22Rv1 (cell line): ENCODE results near the gene HEY2.
"Not testable (repeated sequence)": the region's sequence is repeated elsewhere in the genome, so short reads cannot be mapped to it uniquely, and the experiment has no call there.

Experiments used
- H3K27ac ChIP-seq: fragments of 450-650 bp; 2 replicates; pipeline ENCODE4 v1.5.1; 2017
- ZFX ChIP-seq: fragments of 450-650 bp; IDR thresholded peaks from 2 replicates; pipeline ENCODE4 v1.6.1; 2017; ENCODE audit warnings: antibody characterized with exemption, borderline replicate concordance
- TF ChIP-seq, protein P1 (sequence below): fragments of 450-650 bp; IDR thresholded peaks from 2 replicates; pipeline ENCODE4 v1.5.1; 2017; ENCODE audit warnings: mild to moderate bottlenecking

The HEY2 gene

DNA sequence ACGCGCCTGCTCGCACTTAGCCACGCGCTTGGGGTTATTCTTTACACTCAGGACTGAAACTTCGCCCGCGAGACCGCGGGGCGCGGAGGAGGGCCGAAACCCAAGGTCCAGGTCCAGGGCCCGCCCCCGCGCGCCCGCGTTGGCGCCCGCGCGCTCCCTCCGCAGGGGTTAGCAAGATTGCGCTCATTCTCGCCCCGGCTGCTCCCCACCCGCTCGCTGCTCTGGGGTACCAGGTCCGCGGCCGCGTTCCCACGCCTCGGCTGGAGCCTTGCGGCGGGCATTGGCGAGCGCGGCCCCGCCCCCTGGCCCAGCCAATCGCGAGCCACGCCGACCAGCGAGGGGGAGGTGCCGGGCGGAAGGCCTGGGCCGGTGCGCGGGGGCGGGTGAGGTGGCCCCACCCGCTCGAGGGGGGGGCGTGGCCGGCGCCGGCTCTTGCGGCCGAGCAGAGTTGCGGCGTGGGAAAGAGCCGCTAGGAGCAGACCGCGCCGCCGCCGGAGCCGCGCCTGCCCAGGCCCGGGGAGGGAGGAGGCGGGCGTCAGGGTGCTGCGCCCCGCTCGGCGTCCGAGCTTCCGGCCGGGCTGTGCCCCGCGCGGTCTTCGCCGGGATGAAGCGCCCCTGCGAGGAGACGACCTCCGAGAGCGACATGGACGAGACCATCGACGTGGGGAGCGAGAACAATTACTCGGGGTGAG lies at the start of gene HEY2:
HEY2 (plus strand) TSS at position 460 of the 692 bp plus-strand sequence; CDS start at position 605, 145 bp downstream.
- TF ChIP-seq ZFX: no peak
- TF ChIP-seq, protein P1, sequence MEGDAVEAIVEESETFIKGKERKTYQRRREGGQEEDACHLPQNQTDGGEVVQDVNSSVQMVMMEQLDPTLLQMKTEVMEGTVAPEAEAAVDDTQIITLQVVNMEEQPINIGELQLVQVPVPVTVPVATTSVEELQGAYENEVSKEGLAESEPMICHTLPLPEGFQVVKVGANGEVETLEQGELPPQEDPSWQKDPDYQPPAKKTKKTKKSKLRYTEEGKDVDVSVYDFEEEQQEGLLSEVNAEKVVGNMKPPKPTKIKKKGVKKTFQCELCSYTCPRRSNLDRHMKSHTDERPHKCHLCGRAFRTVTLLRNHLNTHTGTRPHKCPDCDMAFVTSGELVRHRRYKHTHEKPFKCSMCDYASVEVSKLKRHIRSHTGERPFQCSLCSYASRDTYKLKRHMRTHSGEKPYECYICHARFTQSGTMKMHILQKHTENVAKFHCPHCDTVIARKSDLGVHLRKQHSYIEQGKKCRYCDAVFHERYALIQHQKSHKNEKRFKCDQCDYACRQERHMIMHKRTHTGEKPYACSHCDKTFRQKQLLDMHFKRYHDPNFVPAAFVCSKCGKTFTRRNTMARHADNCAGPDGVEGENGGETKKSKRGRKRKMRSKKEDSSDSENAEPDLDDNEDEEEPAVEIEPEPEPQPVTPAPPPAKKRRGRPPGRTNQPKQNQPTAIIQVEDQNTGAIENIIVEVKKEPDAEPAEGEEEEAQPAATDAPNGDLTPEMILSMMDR: peak; percentile 33
- H3K27ac ChIP-seq: no peak within 1 kb of the TSS

DNA sequence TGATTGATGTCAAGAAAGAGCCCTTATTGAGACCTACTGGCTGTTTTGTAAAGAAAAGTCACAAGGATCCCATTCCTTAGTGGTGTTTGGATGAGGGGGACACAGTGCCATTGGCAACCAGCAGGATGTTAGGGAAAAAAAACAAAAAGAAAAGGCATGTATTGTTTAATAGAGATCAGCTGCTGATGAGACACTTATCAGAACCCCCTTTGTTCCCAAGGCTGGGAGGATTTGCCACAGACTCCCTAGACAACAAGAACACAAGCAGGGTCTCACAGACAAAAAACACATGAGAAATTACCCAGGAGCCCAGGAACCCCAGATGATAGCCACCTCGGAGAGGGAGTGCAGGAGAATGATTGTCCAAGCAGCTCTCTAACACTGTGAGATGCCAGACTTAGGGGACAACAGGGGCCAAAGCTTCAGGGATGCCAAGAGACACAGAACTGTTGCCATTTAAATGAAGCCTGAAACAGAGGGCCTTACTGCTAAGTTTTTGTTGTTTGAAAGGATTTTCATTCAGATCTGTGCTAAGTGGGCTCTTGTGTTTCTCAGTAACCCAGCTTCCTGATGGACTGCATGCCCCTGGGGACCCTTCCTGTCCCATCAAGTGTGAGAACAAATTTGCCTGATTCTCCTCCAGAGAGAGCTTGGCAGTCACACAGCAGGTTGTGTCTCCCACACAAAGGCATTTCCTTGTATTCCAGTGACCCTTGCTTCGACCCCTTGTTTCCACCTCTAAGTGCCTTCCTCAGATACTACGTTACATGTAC lies 48.7 kb upstream of the HEY2 start:
- H3K27ac ChIP-seq: no peak overlapping the region
- no peak for TF ChIP-seq ZFX
- TF ChIP-seq, protein P1: no peak

DNA sequence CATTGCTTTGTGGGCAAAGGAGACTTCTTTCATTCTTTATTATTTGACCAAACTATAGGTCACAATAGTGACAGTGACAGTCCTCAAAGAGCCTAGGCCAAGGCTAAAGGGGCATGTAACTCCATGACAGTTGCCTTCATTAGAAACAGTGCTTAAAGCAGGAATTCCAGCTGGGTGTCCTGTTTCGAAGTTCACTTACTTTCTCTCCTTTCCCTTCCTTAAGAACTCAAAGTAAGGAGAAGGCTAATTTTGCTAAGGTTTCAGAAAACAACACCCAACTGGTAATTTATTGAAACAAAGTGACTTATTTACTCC lies 48.1 kb upstream of the HEY2 start:
- no peak overlapping the region for H3K27ac ChIP-seq
- TF ChIP-seq, protein P1: no peak
- TF ChIP-seq ZFX: no peak

DNA sequence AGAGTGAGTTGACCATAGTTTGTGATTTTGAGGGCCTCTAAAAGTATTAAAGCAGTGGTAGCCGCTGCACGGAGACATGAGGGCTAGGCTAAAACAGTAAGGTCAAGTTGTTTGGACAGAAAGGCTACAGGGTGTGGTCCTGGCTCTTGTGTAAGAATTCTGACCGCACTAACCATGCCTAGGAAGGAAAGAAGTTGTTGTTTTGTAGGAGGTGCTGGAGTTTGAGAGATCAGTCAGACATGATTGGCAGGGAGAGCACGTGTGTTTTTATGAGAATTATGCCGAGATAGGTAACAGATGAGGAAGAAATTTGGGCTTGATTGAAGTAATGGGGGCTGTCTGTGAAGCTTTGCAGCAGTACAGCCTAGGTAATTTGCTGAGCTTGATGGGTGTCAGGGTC lies 45.5 kb upstream of the HEY2 start:
- H3K27ac ChIP-seq: not testable (repeated sequence)

DNA sequence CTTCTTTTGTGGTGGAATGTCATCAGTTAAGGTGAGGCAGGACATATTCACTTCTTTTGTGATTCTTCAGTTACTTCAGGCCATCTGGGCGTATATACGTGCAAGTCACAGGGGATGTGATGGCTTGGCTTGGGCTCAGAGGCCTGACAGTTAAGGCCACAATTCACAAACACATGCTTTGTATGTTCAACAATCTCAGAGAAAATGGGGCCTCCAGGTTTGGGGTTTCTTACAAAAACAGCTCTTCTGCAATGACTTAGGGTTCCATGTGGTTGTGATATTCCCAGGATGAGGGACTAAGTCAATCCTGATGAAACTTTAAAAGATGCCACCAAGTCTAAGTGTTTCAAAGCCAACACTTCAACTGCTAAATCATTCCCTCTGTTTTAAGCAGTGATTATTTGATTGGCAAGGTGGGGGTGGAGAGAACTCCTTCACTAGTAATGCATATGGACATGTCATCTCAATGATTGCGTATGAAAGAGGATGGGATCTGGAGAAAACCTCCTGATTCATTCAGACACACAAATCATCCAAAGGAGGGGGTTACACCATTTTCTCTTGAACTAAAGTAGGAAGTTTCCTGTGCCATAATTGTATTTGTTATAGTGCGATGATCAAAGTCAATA lies 41.7 kb upstream of the HEY2 start:
- TF ChIP-seq, protein P1: no peak
- no peak for TF ChIP-seq ZFX
- no peak overlapping the region for H3K27ac ChIP-seq

DNA sequence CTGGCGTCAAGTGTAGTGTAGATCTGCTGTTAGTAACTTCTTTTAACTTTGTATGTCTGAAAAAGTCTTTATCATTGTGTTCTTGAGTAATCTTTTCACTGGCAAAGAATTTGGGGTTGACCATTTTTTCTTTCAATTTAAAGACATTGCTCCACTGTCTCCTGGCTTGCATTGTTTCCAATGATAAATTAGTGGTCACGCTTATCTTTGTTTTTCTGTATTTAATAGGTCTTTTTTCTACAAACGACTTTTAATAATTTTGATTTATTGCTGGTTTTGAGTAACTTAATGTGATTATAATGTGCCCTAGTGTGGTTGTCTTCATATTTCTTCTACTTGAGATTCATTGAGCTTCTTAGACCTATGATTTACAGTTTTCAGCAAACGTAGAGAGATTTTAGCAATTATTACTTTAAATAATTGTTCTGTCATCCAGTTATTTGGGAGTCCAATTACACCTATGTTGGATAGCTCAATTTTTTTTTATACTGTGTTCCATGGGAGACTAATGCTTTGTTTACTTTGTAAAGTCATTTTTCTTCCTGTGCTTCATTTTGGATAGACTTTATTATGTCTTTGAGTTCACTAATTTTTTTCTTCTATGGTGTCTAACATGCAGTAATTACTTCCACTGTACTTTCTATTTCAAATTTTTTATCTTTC lies 38.3 kb upstream of the HEY2 start:
- TF ChIP-seq ZFX: no peak
- TF ChIP-seq, protein P1: no peak
- no peak overlapping the region for H3K27ac ChIP-seq

DNA sequence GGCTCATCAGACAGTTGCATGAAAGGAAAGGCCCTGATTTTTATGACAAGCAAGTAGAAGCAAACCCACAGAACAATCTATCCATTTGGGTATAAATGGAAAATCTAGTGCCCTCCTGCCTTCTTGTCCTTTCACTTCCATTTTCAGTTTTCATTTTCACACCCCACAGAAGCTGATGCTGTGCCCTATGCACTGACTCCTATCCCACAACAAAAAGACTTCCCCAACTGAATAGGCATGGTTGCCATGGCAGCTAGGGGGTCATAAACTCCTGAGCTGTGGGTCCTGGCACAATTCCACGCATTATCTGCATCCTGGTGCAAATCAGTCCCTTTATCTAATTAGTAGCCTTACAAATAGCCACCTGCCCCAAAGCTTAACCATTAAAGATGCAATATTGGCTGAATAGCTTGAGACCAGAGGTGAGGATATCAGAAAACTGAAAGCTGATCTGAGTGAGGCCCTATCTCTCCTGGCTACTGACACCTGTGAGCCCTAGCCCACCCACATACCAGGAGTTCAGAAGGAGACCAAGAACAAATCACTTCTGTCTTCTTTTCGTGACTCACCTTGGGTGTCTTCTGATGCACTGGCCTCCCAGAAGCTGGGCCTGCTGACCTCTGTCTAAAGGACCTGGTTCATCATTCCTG lies 34.9 kb upstream of the HEY2 start:
- H3K27ac ChIP-seq: no peak overlapping the region
- TF ChIP-seq, protein P1: no peak
- TF ChIP-seq ZFX: no peak
